Prostate gland (tissue), 2 donors: ENCODE results near the gene FAM83F. TPM values are rescaled to one million over a fixed set of nuclear protein-coding genes. Genes with fewer than 3 reads are reported as not detected.

Source experiments
- DNase-seq: peaks from one replicate; pipeline ENCODE4 v3.0.0-alpha.2; 2019; ENCODE audit warnings: low spot score
- H3K27ac ChIP-seq, 2 donors: fragments of 200-600 bp; sonication (generic); 2 replicates each; pipeline ENCODE4 v1.5.1; 2017 to 2019
- H3K27me3 ChIP-seq: fragments of 200-600 bp; sonication (generic); replicated peaks from 2 replicates; pipeline ENCODE4 v1.5.1; 2019; ENCODE audit not compliant: insufficient read depth
- H3K36me3 ChIP-seq, 2 donors: fragments of 200-600 bp; sonication (generic); 1 replicate in 1 of 2; 2 replicates in 1 of 2; pipeline versions ENCODE4 v1.5.1 to v1.8.1; 2017 to 2019
- H3K4me1 ChIP-seq: fragments of 200-600 bp; sonication (generic); replicated peaks from 2 replicates; pipeline ENCODE4 v1.5.1; 2019
- H3K4me3 ChIP-seq, 2 donors: fragments of 200-600 bp; sonication (generic); 2 replicates each; pipeline ENCODE4 v1.5.1; 2017 to 2019
- H3K9me3 ChIP-seq: fragments of 200-600 bp; sonication (generic); 2 replicates; pipeline ENCODE4 v1.5.1; 2017
- CTCF ChIP-seq, 4 experiments: fragments of 200-600 bp in 2 of 4; fragments of 450-650 bp in 2 of 4; sonication (generic) in 2 of 4; IDR thresholded peaks; 1 replicate in 3 of 4; 2 replicates in 1 of 4; pipeline ENCODE4 v1.5.1; 2016 to 2019; ENCODE audit warnings: antibody characterized with exemption in 4 of 4, mild to moderate bottlenecking in 2 of 4, moderate library complexity in 2 of 4
- POLR2A ChIP-seq: fragments of 450-650 bp; IDR thresholded peaks from one replicate; pipeline ENCODE4 v1.6.1; 2016; ENCODE audit warnings: antibody characterized with exemption, mild to moderate bottlenecking
- POLR2AphosphoS5 ChIP-seq: sonication (generic); formaldehyde crosslinking; IDR thresholded peaks from one replicate; pipeline ENCODE4 v1.6.1; 2017; ENCODE audit warnings: antibody characterized with exemption
- WGBS: methylation state at CpG from one replicate; pipeline ENCODE4 v1.1.5; 2018; 5-methylcytosine and 5-hydroxymethylcytosine counted together
- intact Hi-C: fragments of 100-400 bp; cut with DNase I; formaldehyde crosslinking; loops from one replicate; pipeline ENCODE4 v1.14.2; 2022
- total RNA-seq, 2 donors: library from RNA; depleted of rRNA; stranded (reverse); fragments of >200 nt; gene quantifications; one replicate each; pipeline ENCODE4 v1.1.0, GENCODE V29; 2016

Gene FAM83F
- total RNA-seq, 2 donors from 2014 or later, result 26.2 to 28.6 TPM

GRCh38 chr22:39999144-39999757 is 4.5 kb downstream of the FAM83F start:
- H3K27ac ChIP-seq, result peak overlapping the region in 1 of 2 donors; percentile 82
- 58% methylated on average over 16 of the region's 16 CpGs for WGBS
- DNase-seq, result no peak
- no peaks in the 10 kb centered on the region for H3K9me3 ChIP-seq
- H3K27me3 ChIP-seq, result no peaks in the 10 kb centered on the region
- intact Hi-C loops, result no loop called here
- H3K4me3 ChIP-seq, result no peak overlapping the region
- no peak for TF ChIP-seq POLR2A
- TF ChIP-seq POLR2AphosphoS5, result no peak
- no peak for TF ChIP-seq CTCF (IDR thresholded peaks at IDR 0.05)
- no peaks in the 10 kb centered on the region for H3K36me3 ChIP-seq
- peaks cover 11% of the 10 kb centered on the region for H3K4me1 ChIP-seq

- H3K4me3 ChIP-seq, result no peak overlapping the region
- H3K4me1 ChIP-seq, result peaks cover 15% of the 10 kb centered on the region
- H3K27me3 ChIP-seq, result no peaks in the 10 kb centered on the region
- H3K9me3 ChIP-seq, result no peaks in the 10 kb centered on the region
- no peak for TF ChIP-seq POLR2A
- no peak for TF ChIP-seq CTCF (IDR thresholded peaks at IDR 0.05)
- no peak for TF ChIP-seq POLR2AphosphoS5
- no peak overlapping the region for H3K27ac ChIP-seq
- intact Hi-C loops, result no loop called here
- no peak for DNase-seq
- WGBS, result 68% methylated on average over 5 of the region's 5 CpGs
- H3K36me3 ChIP-seq, result no peaks in the 10 kb centered on the region
Observed at GRCh38 chr22:40000171-40000570, 5.4 kb downstream of the FAM83F start.

GRCh38 chr22:40001106-40001505 is 6.4 kb downstream of the FAM83F start:
- Histone ChIP-seq H3K9me3 (no peaks in the 10 kb centered on the region), H3K27ac (peak overlapping the region in 1 of 2 donors; percentile 16), H3K4me1 (peaks cover 15% of the 10 kb centered on the region), H3K36me3 (no peaks in the 10 kb centered on the region), H3K27me3 (no peaks in the 10 kb centered on the region), H3K4me3 (no peak overlapping the region)
- TF ChIP-seq POLR2A, result no peak
- no peak for TF ChIP-seq POLR2AphosphoS5
- TF ChIP-seq CTCF (IDR thresholded peaks at IDR 0.05), result no peak
- intact Hi-C loops, result no loop called here
- DNase-seq, result no peak
- WGBS, result 42% methylated on average over 4 of the region's 4 CpGs

GRCh38 chr22:40001800-40002577 is 7.2 kb downstream of the FAM83F start:
- H3K4me1 ChIP-seq, result peaks cover 15% of the 10 kb centered on the region
- intact Hi-C loops, result no loop called here
- H3K36me3 ChIP-seq, result no peaks in the 10 kb centered on the region
- no peaks in the 10 kb centered on the region for H3K9me3 ChIP-seq
- no peaks in the 10 kb centered on the region for H3K27me3 ChIP-seq
- peak overlapping the region; percentile 16 to 19 for H3K27ac ChIP-seq
- 53% methylated on average over 14 of the region's 14 CpGs for WGBS
- no peak overlapping the region for H3K4me3 ChIP-seq
- no peak for TF ChIP-seq CTCF (IDR thresholded peaks at IDR 0.05)
- TF ChIP-seq POLR2AphosphoS5, result no peak
- TF ChIP-seq POLR2A, result no peak
- DNase-seq, result no peak
